KMS-11 (cell line): Measurements from ENCODE around the gene IL1RAPL2.

ENCODE experiments used
- H2AFZ ChIP-seq: fragments of 200-600 bp; sonication (generic); 2 replicates; pipeline ENCODE4 v1.6.1; 2016; ENCODE audit warnings: antibody characterized with exemption, mixed run types, low read depth
- H3K27ac ChIP-seq: fragments of 200-600 bp; sonication (generic); 2 replicates; pipeline ENCODE4 v1.6.1; 2016; ENCODE audit warnings: mild to moderate bottlenecking, mixed run types
- H3K27me3 ChIP-seq: fragments of 200-600 bp; sonication (generic); 2 replicates; pipeline ENCODE4 v1.6.1; 2017; ENCODE audit warnings: mild to moderate bottlenecking, low read depth, mixed run types, moderate library complexity; ENCODE audit not compliant: insufficient read depth
- H3K36me3 ChIP-seq: fragments of 200-600 bp; sonication (generic); 2 replicates; pipeline ENCODE4 v1.6.1; 2017; ENCODE audit warnings: mild to moderate bottlenecking, mixed run types; ENCODE audit not compliant: insufficient read depth
- H3K4me1 ChIP-seq: fragments of 200-600 bp; sonication (generic); 2 replicates; pipeline ENCODE4 v1.6.1; 2016; ENCODE audit warnings: mild to moderate bottlenecking, low read depth, mixed run types; ENCODE audit not compliant: poor library complexity, severe bottlenecking
- H3K4me2 ChIP-seq: fragments of 200-600 bp; sonication (generic); 2 replicates; pipeline ENCODE4 v1.7.0; 2016; ENCODE audit warnings: mild to moderate bottlenecking, mixed run types
- H3K4me3 ChIP-seq: fragments of 200-600 bp; sonication (generic); IDR thresholded peaks from 2 replicates; pipeline ENCODE4 v1.6.1; 2017; ENCODE audit warnings: low read depth, low read length, mixed read lengths; ENCODE audit not compliant: insufficient read depth
- H3K79me2 ChIP-seq: fragments of 200-600 bp; sonication (generic); 2 replicates; pipeline ENCODE4 v1.6.1; 2016; ENCODE audit warnings: low read depth, mixed run types; ENCODE audit not compliant: insufficient read depth
- H3K9ac ChIP-seq: fragments of 200-600 bp; sonication (generic); 2 replicates; pipeline ENCODE4 v1.6.1; 2016; ENCODE audit warnings: mild to moderate bottlenecking, mixed run types
- H4K20me1 ChIP-seq: fragments of 200-600 bp; sonication (generic); 2 replicates; pipeline ENCODE4 v1.6.1; 2016; ENCODE audit warnings: mild to moderate bottlenecking, mixed run types; ENCODE audit not compliant: insufficient read depth
- TF ChIP-seq, protein P1 (sequence below): fragments of 200-600 bp; sonication (generic); conservative IDR thresholded peaks from 2 replicates; pipeline ENCODE4 v1.6.1; 2017; ENCODE audit warnings: low read depth, mild to moderate bottlenecking, antibody characterized with exemption, low read length, moderate library complexity, mixed read lengths

The IL1RAPL2 gene

DNA sequence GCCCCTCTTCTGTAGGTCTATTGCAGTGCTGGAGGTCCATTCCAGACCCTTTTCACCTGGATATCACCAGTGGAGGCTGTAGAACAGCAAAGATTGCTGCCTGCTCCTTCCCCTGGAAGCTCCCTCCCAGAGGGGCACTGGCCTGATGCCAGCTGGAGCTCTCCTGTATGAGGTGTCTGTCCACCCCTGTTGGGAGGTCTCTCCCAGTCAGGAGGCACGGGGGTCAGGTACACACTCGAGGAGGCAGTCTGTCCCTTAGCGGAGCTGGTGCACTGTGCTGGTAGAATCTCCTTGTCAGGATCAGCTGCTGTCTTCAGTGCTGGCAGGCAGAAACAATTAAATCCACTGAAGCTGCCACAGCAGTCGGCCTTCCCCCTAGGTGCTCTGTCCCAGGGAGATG is 276.6 kb downstream of the IL1RAPL2 start:
- no peak overlapping the region for H3K27ac ChIP-seq
- no peak overlapping the region for H2AFZ ChIP-seq
- no peak overlapping the region for H3K4me3 ChIP-seq
- H3K4me1 ChIP-seq, result no peaks in the 10 kb centered on the region
- H3K36me3 ChIP-seq, result no peaks in the 10 kb centered on the region
- H3K9ac ChIP-seq, result no peak overlapping the region
- no peaks in the 10 kb centered on the region for H3K79me2 ChIP-seq
- H3K27me3 ChIP-seq, result no peaks in the 10 kb centered on the region
- H3K4me2 ChIP-seq, result no peak overlapping the region
- TF ChIP-seq, protein P1, sequence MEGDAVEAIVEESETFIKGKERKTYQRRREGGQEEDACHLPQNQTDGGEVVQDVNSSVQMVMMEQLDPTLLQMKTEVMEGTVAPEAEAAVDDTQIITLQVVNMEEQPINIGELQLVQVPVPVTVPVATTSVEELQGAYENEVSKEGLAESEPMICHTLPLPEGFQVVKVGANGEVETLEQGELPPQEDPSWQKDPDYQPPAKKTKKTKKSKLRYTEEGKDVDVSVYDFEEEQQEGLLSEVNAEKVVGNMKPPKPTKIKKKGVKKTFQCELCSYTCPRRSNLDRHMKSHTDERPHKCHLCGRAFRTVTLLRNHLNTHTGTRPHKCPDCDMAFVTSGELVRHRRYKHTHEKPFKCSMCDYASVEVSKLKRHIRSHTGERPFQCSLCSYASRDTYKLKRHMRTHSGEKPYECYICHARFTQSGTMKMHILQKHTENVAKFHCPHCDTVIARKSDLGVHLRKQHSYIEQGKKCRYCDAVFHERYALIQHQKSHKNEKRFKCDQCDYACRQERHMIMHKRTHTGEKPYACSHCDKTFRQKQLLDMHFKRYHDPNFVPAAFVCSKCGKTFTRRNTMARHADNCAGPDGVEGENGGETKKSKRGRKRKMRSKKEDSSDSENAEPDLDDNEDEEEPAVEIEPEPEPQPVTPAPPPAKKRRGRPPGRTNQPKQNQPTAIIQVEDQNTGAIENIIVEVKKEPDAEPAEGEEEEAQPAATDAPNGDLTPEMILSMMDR, result no peak
- H4K20me1 ChIP-seq, result no peaks in the 10 kb centered on the region

DNA sequence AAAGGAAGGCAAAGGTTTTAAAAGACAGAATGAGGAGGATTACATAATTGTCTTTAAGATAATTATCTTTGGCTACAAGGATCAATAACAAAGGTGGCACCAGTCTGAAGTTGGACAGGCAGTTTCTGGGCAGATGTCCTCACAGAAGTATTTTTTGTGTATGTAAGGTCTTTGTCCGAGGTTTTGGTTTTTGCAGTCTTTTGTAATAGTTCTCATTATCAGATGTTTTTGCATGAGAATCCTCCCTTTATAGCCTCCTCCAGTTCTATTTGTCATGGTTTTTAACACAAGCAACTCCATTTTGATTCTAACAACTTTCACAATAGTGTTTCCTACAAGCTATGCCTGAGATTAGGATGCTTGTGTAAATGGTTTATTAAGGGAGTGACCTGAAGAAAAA is 286.2 kb downstream of the IL1RAPL2 start:
- H3K4me3 ChIP-seq, result no peak overlapping the region
- no peak overlapping the region for H2AFZ ChIP-seq
- H3K4me2 ChIP-seq, result no peak overlapping the region
- H3K27ac ChIP-seq, result no peak overlapping the region
- H3K9ac ChIP-seq, result no peak overlapping the region
- no peaks in the 10 kb centered on the region for H3K36me3 ChIP-seq
- TF ChIP-seq, protein P1, result no peak
- H4K20me1 ChIP-seq, result no peaks in the 10 kb centered on the region
- no peaks in the 10 kb centered on the region for H3K4me1 ChIP-seq
- H3K79me2 ChIP-seq, result no peaks in the 10 kb centered on the region
- no peaks in the 10 kb centered on the region for H3K27me3 ChIP-seq

- Histone ChIP-seq H4K20me1 (no peaks in the 10 kb centered on the region), H2AFZ (no peak overlapping the region), H3K9ac (no peak overlapping the region), H3K27ac (no peak overlapping the region), H3K4me3 (no peak overlapping the region), H3K79me2 (no peaks in the 10 kb centered on the region), H3K4me2 (no peak overlapping the region; the same call in 1 of the 2 replicates), H3K27me3 (no peaks in the 10 kb centered on the region), H3K36me3 (no peaks in the 10 kb centered on the region), H3K4me1 (no peaks in the 10 kb centered on the region)
- TF ChIP-seq, protein P1, result no peak
These were observed 288.2 kb downstream of the IL1RAPL2 start for GRCh38 chrX:104854188-104854587.

DNA sequence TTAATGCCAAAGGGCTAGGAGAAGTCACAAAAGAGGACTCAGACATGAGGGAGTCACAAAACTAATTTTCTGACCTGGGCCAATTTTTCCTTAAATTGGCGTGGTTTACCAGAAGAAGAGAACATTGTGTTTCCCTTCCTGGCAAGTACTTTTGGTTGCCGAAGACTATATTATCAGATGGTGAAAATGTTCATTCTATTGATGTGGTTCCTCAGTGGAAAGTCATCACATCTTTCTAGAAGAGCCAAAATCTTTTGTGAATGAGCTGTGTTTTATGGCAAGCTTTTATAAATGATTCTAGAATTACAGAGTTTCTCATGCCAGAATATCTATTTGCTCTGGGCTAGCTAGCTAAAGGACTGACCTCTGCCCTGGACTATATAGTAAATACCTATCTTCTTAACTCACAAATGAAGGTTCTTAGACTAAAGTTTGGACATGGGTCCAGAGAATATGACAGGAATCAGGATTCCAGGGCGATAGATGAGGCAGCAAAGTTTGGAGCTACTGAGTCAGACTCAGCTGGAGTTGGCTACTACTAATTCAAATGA is 288.9 kb downstream of the IL1RAPL2 start:
- TF ChIP-seq, protein P1, result no peak
- H3K4me2 ChIP-seq, result no peak overlapping the region

More for the DNA sequence above, 288.9 kb downstream of the IL1RAPL2 start:
- H3K27ac ChIP-seq, result no peak overlapping the region
- no peaks in the 10 kb centered on the region for H4K20me1 ChIP-seq
- H2AFZ ChIP-seq, result no peak overlapping the region
- no peaks in the 10 kb centered on the region for H3K4me1 ChIP-seq
- H3K79me2 ChIP-seq, result no peaks in the 10 kb centered on the region
- no peaks in the 10 kb centered on the region for H3K36me3 ChIP-seq
- H3K9ac ChIP-seq, result no peak overlapping the region
- no peak overlapping the region for H3K4me3 ChIP-seq
- no peaks in the 10 kb centered on the region for H3K27me3 ChIP-seq
